Vagina (tissue), 2 donors: ENCODE results near the gene CSGALNACT2. TPM values are rescaled to one million over a fixed set of nuclear protein-coding genes. Genes with fewer than 3 reads are reported as not detected.

ENCODE experiments used
- DNase-seq, 2 donors: peaks; one replicate each; pipeline ENCODE4 v3.0.0-alpha.2; 2017; ENCODE audit errors: extremely low spot score in 2 of 2
- H3K27ac ChIP-seq: fragments of 200-600 bp; sonication (generic); one replicate; pipeline ENCODE4 v1.5.1; 2019
- H3K27me3 ChIP-seq: fragments of 200-600 bp; sonication (generic); one replicate; pipeline ENCODE4 v1.5.1; 2019
- H3K36me3 ChIP-seq, 2 donors: fragments of 200-600 bp; sonication (generic); one replicate each; pipeline ENCODE4 v1.5.1; 2017 to 2019
- H3K4me1 ChIP-seq: fragments of 200-600 bp; sonication (generic); one replicate; pipeline ENCODE4 v1.5.1; 2019
- H3K4me3 ChIP-seq, 2 donors: fragments of 200-600 bp; sonication (generic); 1 replicate in 1 of 2; 2 replicates in 1 of 2; pipeline ENCODE4 v1.5.1; 2016 to 2019
- H3K9me3 ChIP-seq: fragments of 200-600 bp; sonication (generic); one replicate; pipeline ENCODE4 v1.5.1; 2019
- CTCF ChIP-seq, 3 experiments: fragments of 450-650 bp in 2 of 3; fragments of 200-600 bp in 1 of 3; sonication (generic) in 1 of 3; IDR thresholded peaks; one replicate each; pipeline ENCODE4 v1.5.1; 2017 to 2019; ENCODE audit warnings: antibody characterized with exemption in 3 of 3, mild to moderate bottlenecking in 2 of 3, moderate library complexity in 2 of 3
- POLR2A ChIP-seq, 2 donors: fragments of 450-650 bp; IDR thresholded peaks; one replicate each; pipeline ENCODE4 v1.6.1; 2017; ENCODE audit warnings: antibody characterized with exemption in 2 of 2, mild to moderate bottlenecking in 2 of 2, moderate library complexity in 2 of 2
- POLR2AphosphoS5 ChIP-seq, 2 donors: sonication (generic); formaldehyde crosslinking; IDR thresholded peaks; one replicate each; pipeline ENCODE4 v1.9.0; 2017; ENCODE audit warnings: antibody characterized with exemption in 2 of 2, mild to moderate bottlenecking in 2 of 2, low read depth in 1 of 2; ENCODE audit not compliant: insufficient read depth in 1 of 2
- intact Hi-C: fragments of 100-400 bp; cut with DNase I; formaldehyde crosslinking; loops from one replicate; pipeline ENCODE4 v1.15.1; 2023
- total RNA-seq: library from RNA; depleted of rRNA; stranded (reverse); fragments of >200 nt; gene quantifications from one replicate; pipeline ENCODE4 v1.2.3, GENCODE V29; 2016

CSGALNACT2 gene
- total RNA-seq, 1 donor from 2014 or later = 21.9 TPM

- DNase-seq = no peak
- no peaks in the 10 kb centered on the region for H3K9me3 ChIP-seq
- no peak overlapping the region for H3K4me3 ChIP-seq
- H3K27me3 ChIP-seq = no peaks in the 10 kb centered on the region
- TF ChIP-seq POLR2A (IDR thresholded peaks at IDR 0.05) (no peak), CTCF (IDR thresholded peaks at IDR 0.05) (no peak), POLR2AphosphoS5 (IDR thresholded peaks at IDR 0.05; ENCODE audit: insufficient read depth in 1 of 2, low read depth in 1 of 2) (no peak)
- H3K4me1 ChIP-seq = no peaks in the 10 kb centered on the region
- intact Hi-C loops = no loop called here
- no peak overlapping the region for H3K27ac ChIP-seq
- H3K36me3 ChIP-seq = peaks cover 0 to 30% of the 10 kb centered on the region in 2 donors
These were observed 34.4 kb downstream of the CSGALNACT2 start for GRCh38 chr10:43172645-43173044.

DNA sequence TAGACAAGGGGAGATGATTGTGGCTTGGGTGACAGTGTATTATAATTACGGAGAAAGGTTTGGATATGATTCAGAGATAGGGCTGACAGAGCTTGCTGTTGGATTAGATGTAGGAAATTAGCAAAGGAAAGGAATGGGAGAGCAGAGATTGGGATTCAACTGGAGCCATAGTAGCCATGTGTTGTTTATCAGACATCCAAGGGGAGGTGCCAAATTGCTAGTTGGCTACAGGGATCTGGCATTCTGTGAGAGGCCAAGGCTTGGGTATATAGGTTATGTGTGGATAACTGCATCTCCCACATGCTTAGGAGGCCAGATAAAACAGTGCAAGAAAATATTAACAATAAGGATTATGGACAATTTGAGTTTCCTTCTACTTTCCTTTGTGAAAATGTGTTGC is 34.9 kb downstream of the CSGALNACT2 start:
- TF ChIP-seq CTCF (IDR thresholded peaks at IDR 0.05) (no peak), POLR2AphosphoS5 (IDR thresholded peaks at IDR 0.05; ENCODE audit: insufficient read depth in 1 of 2, low read depth in 1 of 2) (no peak), POLR2A (IDR thresholded peaks at IDR 0.05) (no peak)
- H3K36me3 ChIP-seq = peaks cover 0 to 34% of the 10 kb centered on the region in 2 donors
- no peaks in the 10 kb centered on the region for H3K4me1 ChIP-seq
- H3K9me3 ChIP-seq = no peaks in the 10 kb centered on the region
- H3K27me3 ChIP-seq = no peaks in the 10 kb centered on the region
- DNase-seq = no peak
- no peak overlapping the region for H3K4me3 ChIP-seq
- no peak overlapping the region for H3K27ac ChIP-seq
- intact Hi-C loops = no loop called here

DNA sequence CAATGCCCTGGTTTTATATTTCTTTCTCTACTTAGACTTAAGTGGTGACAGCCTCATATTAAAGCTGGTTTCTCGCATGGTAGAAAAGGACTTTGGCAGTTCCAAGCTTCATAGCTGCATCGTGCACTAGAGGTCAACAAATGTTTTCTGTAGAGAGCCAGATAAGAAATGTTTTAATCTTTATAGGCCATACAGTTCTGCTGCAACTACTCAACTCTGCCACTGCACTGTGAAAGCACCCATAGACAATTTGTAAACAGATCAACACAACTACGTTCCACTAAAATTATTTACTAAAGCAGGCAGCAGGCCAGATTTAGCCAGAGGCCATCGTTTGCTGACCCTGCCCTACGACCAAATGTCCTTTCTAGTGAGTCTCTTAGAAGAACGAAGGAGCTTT is 36.7 kb downstream of the CSGALNACT2 start:
- Histone ChIP-seq H3K4me1 (no peaks in the 10 kb centered on the region), H3K27me3 (no peaks in the 10 kb centered on the region), H3K27ac (no peak overlapping the region), H3K9me3 (no peaks in the 10 kb centered on the region), H3K4me3 (no peak overlapping the region), H3K36me3 (peaks cover 0 to 53% of the 10 kb centered on the region in 2 donors)
- no peak for TF ChIP-seq CTCF (IDR thresholded peaks at IDR 0.05)
- no peak for TF ChIP-seq POLR2A (IDR thresholded peaks at IDR 0.05)
- TF ChIP-seq POLR2AphosphoS5 (IDR thresholded peaks at IDR 0.05; ENCODE audit: insufficient read depth in 1 of 2, low read depth in 1 of 2) = no peak
- DNase-seq = no peak
- intact Hi-C loops = no loop called here

GRCh38 chr10:43176271-43176670 is 38.0 kb downstream of the CSGALNACT2 start:
- intact Hi-C loops = no loop called here
- Histone ChIP-seq H3K27ac (no peak overlapping the region), H3K9me3 (no peaks in the 10 kb centered on the region), H3K36me3 (peaks cover 0 to 54% of the 10 kb centered on the region in 2 donors), H3K27me3 (no peaks in the 10 kb centered on the region), H3K4me1 (no peaks in the 10 kb centered on the region), H3K4me3 (no peak overlapping the region)
- no peak for DNase-seq
- no peak for TF ChIP-seq POLR2A (IDR thresholded peaks at IDR 0.05)
- TF ChIP-seq CTCF (IDR thresholded peaks at IDR 0.05) = no peak
- TF ChIP-seq POLR2AphosphoS5 (IDR thresholded peaks at IDR 0.05; ENCODE audit: insufficient read depth in 1 of 2, low read depth in 1 of 2) = no peak

DNA sequence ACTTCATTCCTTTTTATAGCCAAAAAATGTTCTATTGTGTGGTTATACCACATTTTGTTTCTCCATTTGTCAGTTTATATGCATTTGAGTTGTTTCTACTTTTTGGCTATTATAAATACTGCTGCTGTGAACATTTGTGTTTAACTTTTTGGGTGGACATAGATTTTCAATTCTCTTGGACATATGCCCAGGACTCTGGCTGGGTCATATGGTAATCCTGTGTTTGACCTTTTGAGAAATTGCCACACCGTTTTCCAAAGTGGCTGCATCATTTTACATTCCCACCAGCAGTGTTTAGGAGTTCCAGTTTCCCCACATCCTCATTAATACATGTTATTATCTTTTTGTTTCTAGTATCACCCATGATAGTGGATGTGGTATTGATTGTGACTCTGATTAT is 39.4 kb downstream of the CSGALNACT2 start:
- H3K4me1 ChIP-seq = no peaks in the 10 kb centered on the region
- no peak for DNase-seq
- H3K36me3 ChIP-seq = peaks cover 0 to 49% of the 10 kb centered on the region in 2 donors
- H3K27ac ChIP-seq = no peak overlapping the region
- no peak overlapping the region for H3K4me3 ChIP-seq
- H3K9me3 ChIP-seq = no peaks in the 10 kb centered on the region
- intact Hi-C loops = no loop called here
- H3K27me3 ChIP-seq = no peaks in the 10 kb centered on the region
- TF ChIP-seq POLR2A (IDR thresholded peaks at IDR 0.05) (no peak), CTCF (IDR thresholded peaks at IDR 0.05) (no peak), POLR2AphosphoS5 (IDR thresholded peaks at IDR 0.05; ENCODE audit: insufficient read depth in 1 of 2, low read depth in 1 of 2) (no peak)
